Epithelial cell of prostate (primary cell): ENCODE results near the gene GPC5.

ENCODE experiments used
- DNase-seq: peaks from one replicate; pipeline ENCODE4 v3.0.0-alpha.2; 2011; ENCODE audit warnings: low read depth, low spot score
- H3K27ac ChIP-seq: fragments of 450-650 bp; 2 replicates; pipeline ENCODE4 v1.5.1; 2017; ENCODE audit warnings: mild to moderate bottlenecking

GPC5 gene

DNA sequence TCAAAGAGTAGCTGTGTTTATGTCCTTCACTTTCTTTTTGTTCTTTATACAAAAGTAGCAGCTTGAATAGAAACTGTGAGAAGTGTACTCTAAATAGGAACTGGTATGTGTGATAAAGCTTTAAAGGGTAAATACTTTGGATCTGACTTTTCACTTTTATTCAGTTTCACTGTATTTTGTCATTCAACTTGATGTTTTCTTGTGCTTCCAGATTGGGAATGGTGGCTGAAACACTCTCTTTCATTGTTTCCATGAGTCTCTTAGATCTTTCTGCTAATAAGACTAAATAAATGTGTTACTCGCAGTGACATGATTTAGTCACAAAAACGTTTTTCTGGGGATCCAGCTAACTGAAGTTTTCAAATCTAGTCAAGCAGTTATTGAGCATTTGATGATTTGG, 133.2 kb downstream of the GPC5 start:
- DNase-seq: no peak
- no peak overlapping the region for H3K27ac ChIP-seq

DNA sequence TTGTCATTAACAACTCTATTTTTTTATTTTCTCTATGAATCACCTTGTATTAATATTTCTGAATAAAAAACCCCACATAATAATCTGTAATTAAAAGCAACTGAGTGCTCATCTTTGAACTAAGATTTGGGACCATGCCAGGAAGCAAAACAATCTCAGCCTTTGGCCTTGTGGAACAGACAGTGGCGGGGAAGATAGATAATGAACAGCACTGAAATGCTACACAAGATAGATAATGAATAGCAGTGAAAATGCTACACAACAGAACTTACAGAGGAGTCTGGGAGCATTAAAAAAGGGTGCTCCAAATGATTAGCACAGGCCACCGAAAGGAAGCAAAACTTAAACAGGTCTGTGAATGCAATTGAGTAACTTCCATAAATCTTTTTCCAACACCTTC, 134.9 kb downstream of the GPC5 start:
- no peak for DNase-seq
- H3K27ac ChIP-seq: no peak overlapping the region

DNA sequence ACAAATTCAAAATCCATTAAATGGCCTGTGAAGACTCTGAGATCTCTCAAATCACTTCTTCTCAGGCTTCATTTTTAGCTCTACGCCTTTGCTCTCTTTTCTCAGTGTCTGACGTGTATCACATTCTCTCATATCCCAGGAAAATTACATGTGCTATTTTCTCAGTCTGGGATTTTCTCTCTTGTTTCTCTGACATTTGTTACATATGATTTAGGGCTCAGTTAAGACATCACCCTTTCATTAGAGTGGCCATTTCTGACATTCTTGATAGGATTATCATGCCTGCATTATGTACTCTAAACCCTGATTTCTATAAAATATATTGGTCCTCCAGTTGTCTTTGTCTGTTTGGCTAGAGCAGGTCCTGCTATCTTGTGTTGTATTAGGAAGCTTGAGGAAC, 136.6 kb downstream of the GPC5 start:
- no peak for DNase-seq
- H3K27ac ChIP-seq: no peak overlapping the region

DNA sequence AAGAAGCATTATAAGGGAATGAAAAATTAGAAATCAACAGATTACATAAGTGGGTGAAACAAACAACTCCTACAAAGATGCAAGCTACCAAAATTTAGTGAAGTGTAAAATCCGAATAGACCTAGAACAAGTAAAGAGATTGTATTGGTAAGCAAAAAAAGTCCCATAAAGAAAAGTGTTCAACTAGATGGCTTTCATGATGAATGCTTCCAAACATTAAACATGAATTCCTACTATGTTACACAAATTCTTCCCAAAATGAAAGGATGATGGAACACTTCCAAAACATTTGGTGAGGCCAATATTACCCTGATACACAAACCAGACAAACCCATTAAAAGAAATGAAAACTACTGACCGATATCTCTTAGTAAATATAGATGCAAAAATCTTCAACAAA, 139.0 kb downstream of the GPC5 start:
- H3K27ac ChIP-seq: no peak overlapping the region
- DNase-seq: no peak

DNA sequence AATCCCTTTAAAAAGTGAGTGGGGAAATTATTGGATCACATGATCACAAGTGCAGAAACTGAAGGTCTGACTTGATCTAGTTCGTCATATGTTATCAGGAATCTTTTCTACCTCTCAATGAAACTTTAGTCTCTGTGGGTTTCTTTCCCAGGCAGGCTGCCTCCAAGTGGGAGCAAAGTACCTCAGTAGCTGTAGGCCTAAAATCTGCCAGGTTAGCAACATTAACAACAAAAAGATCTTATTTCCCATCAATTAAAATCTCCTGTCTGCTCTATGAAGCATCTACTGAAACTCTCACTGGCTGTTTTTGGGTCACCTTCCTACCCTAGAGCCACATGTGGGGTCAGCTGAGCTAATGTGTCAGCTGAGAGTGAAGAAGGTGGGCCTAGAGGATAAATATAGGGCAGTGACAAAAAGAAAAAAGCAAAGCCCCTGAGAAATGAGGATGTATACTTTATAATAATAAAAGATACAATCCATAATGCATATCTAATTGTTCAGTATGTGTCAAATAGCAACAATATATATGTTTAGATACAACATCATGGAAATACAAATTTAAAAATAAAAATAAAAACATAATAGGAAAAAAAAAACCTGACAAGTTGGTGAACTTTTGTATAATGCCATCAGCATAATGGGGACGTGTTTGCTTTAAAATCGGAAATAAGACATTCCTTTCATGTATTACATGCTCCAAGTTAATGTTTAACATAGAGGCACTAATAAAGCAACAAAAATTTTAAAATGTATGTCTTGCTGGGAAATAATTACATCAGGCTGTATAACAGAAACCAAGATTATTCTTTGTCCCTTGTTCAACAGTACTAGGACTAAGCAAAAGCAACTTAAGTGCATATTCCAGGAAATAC, 141.1 kb downstream of the GPC5 start:
- no peak for DNase-seq
- no peak overlapping the region for H3K27ac ChIP-seq

DNA sequence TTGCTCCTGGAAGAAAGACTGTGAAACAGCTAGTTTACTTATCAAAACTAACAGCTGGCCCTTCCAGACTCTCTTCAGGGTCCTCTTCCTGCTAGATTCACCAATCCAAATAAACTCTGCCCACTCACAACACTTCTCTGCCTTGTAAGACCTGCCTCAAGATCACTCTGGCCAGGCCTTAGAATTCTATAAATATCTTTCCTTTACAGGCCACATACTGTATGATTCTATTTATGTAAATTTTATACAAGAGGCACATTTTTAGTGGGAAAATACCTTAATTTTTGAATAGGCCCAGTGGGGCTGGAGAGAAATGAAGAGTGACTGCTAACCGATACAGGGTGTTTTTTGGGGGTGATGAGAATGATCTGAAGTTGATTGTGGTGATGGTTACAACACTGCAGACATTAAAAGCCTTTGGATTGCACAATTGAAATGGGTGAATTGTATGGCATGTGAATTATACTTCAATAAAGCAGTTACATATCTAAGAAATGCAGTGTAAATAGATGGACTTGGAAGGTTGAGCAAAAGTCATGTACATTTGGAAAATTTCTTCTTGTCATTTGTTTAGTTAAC, 141.8 kb downstream of the GPC5 start:
- DNase-seq: no peak
- no peak overlapping the region for H3K27ac ChIP-seq

DNA sequence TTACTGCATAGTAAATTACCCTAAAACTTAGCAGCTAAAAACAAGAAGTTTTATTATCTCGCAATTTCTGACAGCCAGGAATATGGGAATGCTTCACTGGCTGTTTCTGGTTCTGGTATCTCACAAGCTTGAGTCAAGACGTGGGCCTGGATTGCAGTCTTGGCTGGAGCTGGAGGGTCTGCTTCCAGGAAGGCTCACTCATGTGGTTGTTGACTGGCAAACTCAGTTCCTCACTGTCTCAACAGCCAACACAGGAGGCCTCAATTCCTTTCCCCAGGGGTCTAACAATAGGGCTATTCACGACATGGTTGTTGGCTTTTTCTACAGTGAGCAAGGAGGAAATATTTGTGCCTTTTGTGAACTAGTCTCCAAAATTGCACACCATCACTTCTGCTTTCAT, 146.3 kb downstream of the GPC5 start:
- H3K27ac ChIP-seq: no peak overlapping the region
- DNase-seq: no peak

DNA sequence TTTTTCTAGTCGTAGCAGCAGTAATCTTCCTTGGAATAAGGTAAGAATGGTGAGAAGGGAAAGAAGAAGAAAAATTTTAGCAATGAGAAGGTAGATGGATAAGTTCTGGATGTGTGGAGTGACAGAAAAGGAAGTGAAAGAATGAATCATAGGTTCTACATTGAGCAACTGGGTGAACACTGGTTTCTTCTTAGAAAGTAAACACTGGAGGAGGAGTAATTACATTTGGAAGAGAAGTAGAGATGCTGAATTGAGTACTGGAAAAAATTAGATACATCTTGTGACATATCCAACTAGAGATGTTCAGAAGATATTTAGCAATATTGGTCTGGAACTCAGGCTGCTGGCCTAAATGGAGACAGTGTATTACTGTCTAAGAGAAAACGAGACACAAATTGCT, 148.5 kb downstream of the GPC5 start:
- no peak overlapping the region for H3K27ac ChIP-seq
- no peak for DNase-seq

DNA sequence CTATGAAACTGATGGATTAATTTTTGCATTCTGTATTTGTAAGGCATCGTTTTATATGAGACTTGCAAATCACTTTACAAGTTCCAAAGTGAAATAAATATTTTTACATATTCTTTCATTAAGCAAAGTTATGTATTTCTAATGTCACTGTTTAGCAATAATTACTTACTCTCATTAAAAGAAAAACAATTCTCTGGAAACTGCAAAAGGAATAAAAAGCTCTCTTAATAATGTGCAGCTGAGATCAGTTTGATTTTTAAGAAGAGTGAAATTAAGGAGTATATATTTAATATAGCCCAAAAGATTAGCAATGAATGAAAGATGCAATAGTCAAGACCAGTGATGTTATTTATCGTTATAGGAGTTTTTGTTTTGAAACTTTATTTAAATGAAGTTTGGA, 155.2 kb downstream of the GPC5 start:
- no peak for DNase-seq

DNA sequence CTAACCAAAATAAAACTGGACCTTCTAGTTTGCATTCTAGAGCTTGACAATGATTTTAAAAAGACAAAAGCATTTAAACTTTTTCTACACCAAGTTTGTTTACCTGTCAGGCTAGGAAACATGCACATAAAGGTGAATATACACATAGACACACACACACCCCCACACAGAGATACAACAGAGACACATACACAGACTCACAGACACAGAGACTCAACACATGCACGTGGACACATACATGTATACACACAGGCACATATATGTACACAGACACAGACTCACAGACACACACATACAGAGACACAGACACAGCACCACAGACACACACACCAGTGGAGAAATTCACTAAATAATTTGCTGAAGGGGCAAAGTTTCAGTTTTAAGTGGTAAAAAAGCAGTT, 155.7 kb downstream of the GPC5 start:
- H3K27ac ChIP-seq: no peak overlapping the region
- DNase-seq: no peak

More for the DNA sequence above, 155.2 kb downstream of the GPC5 start:
- H3K27ac ChIP-seq: no peak overlapping the region

DNA sequence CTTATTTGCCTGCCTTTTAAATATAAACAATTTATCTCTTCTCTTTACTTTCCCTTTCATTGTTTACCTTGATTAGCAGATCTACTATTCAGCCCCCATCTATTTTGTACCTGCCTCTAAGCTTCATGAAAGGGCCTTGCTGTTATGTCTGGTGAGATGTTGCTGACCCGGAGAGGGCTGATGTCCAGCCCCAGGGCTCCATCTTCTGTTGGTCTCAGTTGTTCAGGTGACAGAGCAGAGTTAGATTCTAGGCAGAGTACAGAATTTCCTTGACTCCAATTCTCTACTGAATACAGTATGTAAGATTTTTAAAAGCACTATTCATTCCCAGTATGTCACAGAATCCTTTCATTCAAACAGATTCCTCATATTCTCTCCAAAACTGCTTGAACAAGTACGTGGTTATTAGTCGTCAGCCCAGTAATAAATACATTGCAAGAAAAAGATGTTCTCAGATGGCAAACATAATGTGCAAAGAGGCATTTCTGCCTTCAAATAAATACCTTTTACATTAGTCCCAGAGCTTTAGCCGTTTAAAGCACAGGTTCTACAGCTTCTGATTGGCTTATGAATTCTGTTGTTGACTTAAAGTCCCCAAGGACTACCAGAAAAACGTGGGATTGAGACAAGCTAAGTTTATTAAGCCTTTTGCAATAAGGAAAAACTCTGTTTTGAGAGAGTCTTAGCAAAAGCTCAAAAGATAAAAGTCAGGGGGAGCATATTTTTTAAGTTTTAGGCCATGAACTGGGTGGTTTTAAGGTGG, 159.1 kb downstream of the GPC5 start:
- no peak overlapping the region for H3K27ac ChIP-seq
- no peak for DNase-seq

DNA sequence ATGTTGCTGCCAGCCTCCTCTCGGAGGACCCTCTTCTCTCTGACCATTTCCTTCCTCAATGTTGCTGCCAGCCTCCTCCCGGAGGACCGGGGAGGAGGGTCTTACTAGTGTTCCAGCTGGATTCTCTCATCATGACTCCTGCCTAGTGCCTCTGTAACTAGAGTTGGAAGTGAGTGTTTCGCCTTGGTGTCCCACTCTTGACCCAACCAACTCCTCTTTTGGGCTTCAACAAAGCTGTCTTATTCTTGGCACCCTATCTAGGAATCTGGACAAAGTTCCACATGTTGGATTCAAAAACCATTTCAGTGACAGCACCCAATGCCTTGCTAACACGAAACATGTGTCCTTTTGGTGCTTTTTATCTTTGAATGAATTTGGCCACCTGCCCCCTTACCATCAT, 165.4 kb downstream of the GPC5 start:
- no peak overlapping the region for H3K27ac ChIP-seq
- no peak for DNase-seq

DNA sequence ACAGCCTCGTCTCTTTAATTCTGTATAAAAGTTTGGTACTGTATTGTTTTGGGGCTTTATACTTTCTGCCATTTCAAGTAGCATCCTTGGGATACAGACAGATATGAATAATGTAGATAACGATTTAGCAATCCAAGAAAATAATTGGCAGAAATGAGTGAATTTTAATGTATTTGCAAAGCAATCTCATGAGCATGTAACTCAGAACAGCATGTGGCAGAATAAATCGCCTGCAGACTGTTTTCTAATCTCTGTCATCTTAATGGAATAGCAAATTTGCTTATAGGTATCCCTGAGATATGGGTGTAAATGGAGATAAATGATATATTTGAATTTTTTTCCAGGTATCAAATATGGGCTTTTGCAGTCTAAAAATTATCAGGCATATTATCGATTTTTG, 166.0 kb downstream of the GPC5 start:
- no peak for DNase-seq
- H3K27ac ChIP-seq: no peak overlapping the region

DNA sequence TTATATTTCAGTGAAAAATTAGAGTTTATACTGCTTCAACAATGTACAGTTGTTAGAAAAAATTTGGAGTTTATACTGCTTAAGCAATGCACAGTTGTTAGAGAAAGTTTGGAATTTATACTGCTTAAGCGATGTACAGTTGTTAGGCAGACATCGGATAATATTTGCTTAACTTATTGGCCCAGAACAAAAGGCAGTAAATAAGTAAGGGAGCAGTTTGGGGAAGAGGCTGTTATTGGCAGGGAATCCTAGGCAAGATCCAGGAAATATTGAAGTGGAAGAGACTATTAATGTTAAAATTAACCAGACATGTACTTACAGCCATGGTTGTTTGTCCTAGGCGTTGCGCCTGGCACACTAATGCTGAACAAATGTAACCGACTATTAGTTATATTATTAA, 166.9 kb downstream of the GPC5 start:
- H3K27ac ChIP-seq: no peak overlapping the region

DNA sequence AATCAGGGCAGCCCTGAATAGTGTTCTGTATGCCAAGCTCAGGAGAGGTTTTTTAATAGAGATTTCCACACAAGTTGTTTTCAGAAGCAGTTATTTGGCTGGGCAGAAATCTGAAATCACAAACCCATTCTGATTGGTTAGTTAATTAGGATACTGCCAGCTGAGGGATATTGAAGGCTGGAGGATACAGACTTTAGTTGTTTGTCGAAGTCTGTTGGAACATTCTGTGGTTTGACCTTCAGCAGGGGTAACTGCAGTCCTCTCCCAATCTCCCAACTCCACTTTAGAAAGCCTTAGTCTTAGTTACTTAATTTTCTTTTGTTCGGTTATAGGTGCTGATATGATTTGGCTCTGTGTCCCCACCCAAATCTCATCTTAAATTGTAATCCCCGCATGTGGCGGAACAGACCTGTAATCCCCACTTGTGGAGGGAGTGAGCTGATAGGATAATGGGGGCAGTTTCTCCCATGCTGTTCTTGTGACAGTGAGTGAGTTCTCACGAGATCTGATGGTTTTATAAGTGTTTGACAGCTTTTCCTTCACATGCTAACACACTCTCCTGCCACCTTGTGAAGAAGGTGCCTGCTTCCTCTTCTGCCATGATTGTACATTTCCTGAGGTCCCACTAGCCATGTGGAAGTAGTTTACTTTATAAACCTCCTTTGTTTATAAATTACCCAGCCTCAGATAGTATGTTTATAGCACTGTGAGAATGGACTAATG, 169.2 kb downstream of the GPC5 start:
- no peak overlapping the region for H3K27ac ChIP-seq

More for the DNA sequence above, 166.9 kb downstream of the GPC5 start:
- no peak for DNase-seq

DNA sequence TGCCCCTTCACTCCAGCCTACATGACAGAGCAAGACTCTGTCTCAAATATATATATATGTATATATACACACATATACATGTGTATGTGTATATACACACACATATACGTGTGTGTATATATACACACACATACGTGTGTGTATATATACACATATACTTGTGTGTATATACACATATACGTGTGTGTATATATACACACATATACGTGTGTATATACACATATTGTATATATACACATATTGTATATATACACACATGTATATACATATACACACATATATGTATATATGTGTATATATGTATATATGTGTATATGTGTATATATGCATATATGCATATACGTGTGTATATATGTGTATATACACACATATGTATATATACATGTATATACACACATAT, 173.3 kb downstream of the GPC5 start:
- H3K27ac ChIP-seq: no peak overlapping the region
- no peak for DNase-seq

More for the DNA sequence above, 169.2 kb downstream of the GPC5 start:
- no peak for DNase-seq

DNA sequence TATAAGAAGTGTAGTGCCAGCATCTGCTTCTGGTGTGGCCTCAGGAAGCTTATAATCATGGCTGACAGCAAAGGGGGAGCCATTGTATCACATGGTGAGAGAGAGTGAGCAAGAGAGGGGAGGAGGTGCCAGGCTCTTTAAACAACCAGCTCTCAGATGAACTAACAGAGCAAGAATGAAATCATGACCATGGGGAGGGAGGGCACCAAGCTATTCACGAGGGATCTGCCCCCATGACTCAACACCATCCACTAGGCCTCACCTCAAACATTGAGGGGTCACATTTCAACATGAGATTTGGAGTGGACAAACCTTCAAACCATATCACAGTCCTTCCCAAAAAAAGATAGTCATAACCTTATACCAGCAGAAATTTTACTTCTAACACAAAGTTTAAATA, 174.0 kb downstream of the GPC5 start:
- no peak for DNase-seq
- no peak overlapping the region for H3K27ac ChIP-seq

DNA sequence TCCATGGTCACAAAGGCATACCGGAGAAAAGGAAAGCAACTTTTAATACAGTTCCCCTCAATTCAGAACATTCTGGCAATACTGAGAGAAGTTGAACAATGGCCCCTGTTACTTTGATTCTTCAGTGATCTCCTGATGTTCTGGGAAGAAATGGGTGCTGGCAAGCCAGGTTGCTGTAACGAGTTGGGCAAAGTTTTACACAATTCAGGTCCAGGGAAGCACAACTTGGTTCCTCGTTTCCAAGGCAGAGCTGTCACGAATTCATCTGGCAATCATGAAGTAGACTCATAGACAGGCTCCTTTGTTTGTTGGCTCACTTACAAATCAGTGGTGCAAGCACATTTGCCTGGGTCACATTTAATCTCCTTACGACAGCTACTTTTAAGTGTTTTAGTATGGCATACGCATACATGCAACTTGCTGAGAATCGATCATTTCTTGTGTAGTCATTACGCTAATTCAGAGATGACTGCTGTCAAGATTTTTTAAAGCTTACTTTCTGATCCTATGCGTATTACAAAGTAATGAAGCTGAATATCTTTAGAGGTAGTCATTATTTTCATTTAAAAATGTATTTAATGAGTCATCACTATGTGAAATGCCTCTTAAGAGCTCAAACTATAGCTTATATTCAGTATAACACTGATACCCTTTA, 174.7 kb downstream of the GPC5 start:
- DNase-seq: no peak
- H3K27ac ChIP-seq: no peak overlapping the region

DNA sequence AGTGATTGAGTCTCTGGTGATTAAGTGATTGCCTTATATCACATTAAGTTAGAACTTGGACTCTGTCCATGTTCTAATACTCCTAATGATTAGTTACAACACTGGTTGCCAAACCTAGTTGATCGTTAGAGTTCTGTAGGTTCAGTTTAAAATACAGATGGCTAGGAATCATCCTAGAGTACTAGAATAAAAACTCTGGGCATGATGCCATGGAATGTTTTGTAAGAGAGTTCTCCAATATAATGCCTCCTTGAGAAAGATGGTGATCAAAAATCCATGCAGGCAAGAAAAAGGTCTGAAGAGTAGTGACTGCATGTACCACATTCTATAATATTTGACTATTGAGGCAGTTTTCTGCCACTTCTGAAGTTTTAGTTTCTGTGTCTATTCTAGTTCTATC, 176.3 kb downstream of the GPC5 start:
- no peak for DNase-seq

DNA sequence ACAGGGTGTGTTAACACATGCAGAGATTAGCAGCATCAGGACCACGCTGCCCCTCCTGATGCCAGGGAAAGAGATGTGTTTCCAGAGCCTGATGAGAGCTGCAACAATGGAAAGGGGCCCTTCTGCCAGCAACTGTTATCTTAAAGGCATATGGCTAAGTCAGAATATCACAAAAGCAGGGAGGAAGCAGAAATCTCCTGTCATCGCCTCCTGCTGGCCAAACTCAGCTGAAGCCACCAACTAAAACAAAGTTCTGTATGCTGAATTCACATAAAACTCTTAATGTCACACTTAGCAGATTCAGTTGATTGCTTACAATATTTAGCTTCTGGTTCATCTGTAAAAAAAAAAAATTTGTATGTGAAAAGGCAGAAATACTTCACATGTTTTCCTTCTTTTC, 178.2 kb downstream of the GPC5 start:
- DNase-seq: no peak
- no peak overlapping the region for H3K27ac ChIP-seq

More for the DNA sequence above, 176.3 kb downstream of the GPC5 start:
- H3K27ac ChIP-seq: no peak overlapping the region
